ENCODE data around the gene EYS. TPM values are rescaled to one million over a fixed set of nuclear protein-coding genes. Genes with fewer than 3 reads are reported as not detected.

The EYS gene
- total RNA-seq, 1 donor from 2014 or later = not detected

- no peak for DNase-seq (ENCODE audit: low read depth)
- Histone ChIP-seq H3K36me3 (ENCODE audit: control insufficient read depth, insufficient read depth, low read length) (no peaks in the 10 kb centered on the region), H3K27me3 (ENCODE audit: control insufficient read depth, insufficient read depth, low read length) (no peaks in the 10 kb centered on the region), H3K4me3 (ENCODE audit: low read depth, low read length) (no peak overlapping the region)
- no peak for TF ChIP-seq CTCF (IDR thresholded peaks at IDR 0.05; ENCODE audit: insufficient read depth, low read length, poor library complexity, severe bottlenecking)
Observed at GRCh38 chr6:64347411-64347810, 1359.6 kb downstream of the EYS start.

GRCh38 chr6:64335195-64335594, 1371.8 kb downstream of the EYS start:
- H3K36me3 ChIP-seq (ENCODE audit: control insufficient read depth, insufficient read depth, low read length) = no peaks in the 10 kb centered on the region
- no peak for TF ChIP-seq CTCF (IDR thresholded peaks at IDR 0.05; ENCODE audit: insufficient read depth, low read length, poor library complexity, severe bottlenecking)
- no peak for DNase-seq (ENCODE audit: low read depth)
- H3K4me3 ChIP-seq (ENCODE audit: low read depth, low read length) = no peak overlapping the region
- H3K27me3 ChIP-seq (ENCODE audit: control insufficient read depth, insufficient read depth, low read length) = no peaks in the 10 kb centered on the region

- Histone ChIP-seq H3K36me3 (ENCODE audit: control insufficient read depth, insufficient read depth, low read length) (no peaks in the 10 kb centered on the region), H3K4me3 (ENCODE audit: low read depth, low read length) (no peak overlapping the region), H3K27me3 (ENCODE audit: control insufficient read depth, insufficient read depth, low read length) (no peaks in the 10 kb centered on the region)
- no peak for DNase-seq (ENCODE audit: low read depth)
- TF ChIP-seq CTCF (IDR thresholded peaks at IDR 0.05; ENCODE audit: insufficient read depth, low read length, poor library complexity, severe bottlenecking) = no peak
Observed at GRCh38 chr6:64334636-64335035, 1372.4 kb downstream of the EYS start.

- Histone ChIP-seq H3K4me3 (ENCODE audit: low read depth, low read length) (no peak overlapping the region), H3K36me3 (ENCODE audit: control insufficient read depth, insufficient read depth, low read length) (no peaks in the 10 kb centered on the region), H3K27me3 (ENCODE audit: control insufficient read depth, insufficient read depth, low read length) (no peaks in the 10 kb centered on the region)
- TF ChIP-seq CTCF (IDR thresholded peaks at IDR 0.05; ENCODE audit: insufficient read depth, low read length, poor library complexity, severe bottlenecking) = peak; percentile 68
- DNase-seq (ENCODE audit: low read depth) = peak; percentile 1
Observed at GRCh38 chr6:64330694-64331307, 1376.2 kb downstream of the EYS start.

GRCh38 chr6:64326939-64327338, 1380.1 kb downstream of the EYS start:
- Histone ChIP-seq H3K36me3 (ENCODE audit: control insufficient read depth, insufficient read depth, low read length) (no peaks in the 10 kb centered on the region), H3K27me3 (ENCODE audit: control insufficient read depth, insufficient read depth, low read length) (no peaks in the 10 kb centered on the region), H3K4me3 (ENCODE audit: low read depth, low read length) (no peak overlapping the region)
- DNase-seq (ENCODE audit: low read depth) = no peak
- TF ChIP-seq CTCF (IDR thresholded peaks at IDR 0.05; ENCODE audit: insufficient read depth, low read length, poor library complexity, severe bottlenecking) = no peak

DNA sequence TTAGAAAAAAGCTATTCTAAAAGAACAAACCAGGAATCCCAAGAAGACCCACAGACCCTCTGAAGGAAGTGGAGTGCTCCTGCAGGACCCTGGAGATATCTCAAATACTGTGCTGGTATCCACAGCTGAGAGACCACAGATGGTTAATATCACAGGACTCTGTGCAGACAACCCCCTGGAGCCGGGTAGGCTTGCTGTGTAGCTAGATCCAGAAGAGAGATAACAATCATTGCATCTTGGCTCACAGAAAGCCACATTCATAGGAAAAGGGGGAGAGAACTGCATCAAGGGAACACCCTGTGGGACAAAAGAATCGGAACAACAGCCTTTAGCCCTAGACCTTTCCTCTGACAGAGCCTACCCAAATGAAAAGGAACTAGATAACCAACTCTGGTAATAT, 1381.9 kb downstream of the EYS start:
- Histone ChIP-seq H3K36me3 (ENCODE audit: control insufficient read depth, insufficient read depth, low read length) (no peaks in the 10 kb centered on the region), H3K4me3 (ENCODE audit: low read depth, low read length) (no peak overlapping the region), H3K27me3 (ENCODE audit: control insufficient read depth, insufficient read depth, low read length) (no peaks in the 10 kb centered on the region)
- no peak for DNase-seq (ENCODE audit: low read depth)
- no peak for TF ChIP-seq CTCF (IDR thresholded peaks at IDR 0.05; ENCODE audit: insufficient read depth, low read length, poor library complexity, severe bottlenecking)

Data from kidney epithelial cell (primary cell).